CD14-positive monocyte (primary cell): ENCODE measurements around the gene CNP. TPM values are rescaled to one million over a fixed set of nuclear protein-coding genes. Genes with fewer than 3 reads are reported as not detected.

Experiments used
- DNase-seq, 3 donors: peaks; one replicate each; pipeline ENCODE4 v3.0.0-alpha.2; 2011 to 2022
- H2AFZ ChIP-seq: 2 replicates; pipeline ENCODE4 v1.6.0; 2012; ENCODE audit warnings: mild to moderate bottlenecking, low read depth, low read length, inconsistent platforms; ENCODE audit not compliant: insufficient read depth, poor library complexity, severe bottlenecking
- H3K27ac ChIP-seq, 2 donors: 1 replicate in 1 of 2; 2 replicates in 1 of 2; pipeline ENCODE4 v1.5.1; 2012 to 2013; ENCODE audit warnings: low read length in 2 of 2, control low read depth in 1 of 2, inconsistent platforms in 1 of 2, low read depth in 1 of 2, mild to moderate bottlenecking in 1 of 2
- H3K27me3 ChIP-seq, 2 donors: one replicate each; pipeline versions ENCODE4 v1.6.0 to v1.6.1; 2011 to 2013; ENCODE audit warnings: low read length in 2 of 2; ENCODE audit not compliant: control insufficient read depth in 2 of 2, insufficient read depth in 2 of 2
- H3K36me3 ChIP-seq, 2 donors: replicated peaks in 1 of 2; 1 replicate in 1 of 2; 2 replicates in 1 of 2; pipeline versions ENCODE4 v1.5.1 to v1.6.1; 2012 to 2013; ENCODE audit warnings: low read length in 2 of 2, control low read depth in 1 of 2, inconsistent platforms in 1 of 2, mild to moderate bottlenecking in 1 of 2; ENCODE audit not compliant: insufficient read depth in 2 of 2, control insufficient read depth in 1 of 2
- H3K4me1 ChIP-seq, 2 donors: 1 replicate in 1 of 2; 2 replicates in 1 of 2; pipeline versions ENCODE4 v1.5.1 to v1.6.1; 2012 to 2013; ENCODE audit warnings: low read length in 2 of 2, control low read depth in 1 of 2, inconsistent platforms in 1 of 2, mild to moderate bottlenecking in 1 of 2, moderate library complexity in 1 of 2; ENCODE audit not compliant: insufficient read depth in 2 of 2, control insufficient read depth in 1 of 2
- H3K4me2 ChIP-seq: replicated peaks from 2 replicates; pipeline ENCODE3; 2012; ENCODE audit warnings: low read length, moderate library complexity, mild to moderate bottlenecking; ENCODE audit not compliant: poor library complexity, severe bottlenecking; ENCODE audit errors: extremely low read depth
- H3K4me3 ChIP-seq, 3 experiments: fragments of 200-600 bp in 1 of 3; sonication (generic) in 1 of 3; replicated peaks in 1 of 3; 1 replicate in 2 of 3; 2 replicates in 1 of 3; pipeline ENCODE4 v1.5.1; 2011 to 2013; ENCODE audit warnings: low read length in 3 of 3, mild to moderate bottlenecking in 3 of 3, control low read depth in 2 of 3, low read depth in 2 of 3, inconsistent platforms in 1 of 3, moderate library complexity in 1 of 3
- H3K79me2 ChIP-seq: 2 replicates; pipeline ENCODE4 v1.6.0; 2012; ENCODE audit warnings: mild to moderate bottlenecking, control low read depth, inconsistent platforms, low read length, moderate library complexity; ENCODE audit not compliant: insufficient read depth
- H3K9ac ChIP-seq: 2 replicates; pipeline ENCODE4 v1.6.0; 2017; ENCODE audit warnings: low read length, mild to moderate bottlenecking; ENCODE audit not compliant: insufficient read depth, poor library complexity, severe bottlenecking
- H3K9me3 ChIP-seq, 2 donors: replicated peaks in 1 of 2; 1 replicate in 1 of 2; 2 replicates in 1 of 2; pipeline versions ENCODE4 v1.5.1 to v1.6.1; 2012 to 2013; ENCODE audit warnings: low read length in 2 of 2, control low read depth in 1 of 2; ENCODE audit not compliant: control insufficient read depth in 1 of 2, insufficient read depth in 1 of 2
- H4K20me1 ChIP-seq: 2 replicates; pipeline ENCODE4 v1.6.0; 2012; ENCODE audit warnings: mild to moderate bottlenecking, low read length, control low read depth, moderate library complexity; ENCODE audit not compliant: insufficient read depth
- H3K27ac Mint-ChIP-seq, 7 donors: one replicate each; pipeline ENCODE4 v1.8.0; 2020; ENCODE audit warnings: mild to moderate bottlenecking in 7 of 7, mixed read lengths in 7 of 7, moderate library complexity in 6 of 7, inconsistent platforms in 2 of 7
- H3K27me3 Mint-ChIP-seq, 3 donors: one replicate each; pipeline ENCODE4 v1.8.0; 2021 to 2022; ENCODE audit warnings: low read depth in 3 of 3, mild to moderate bottlenecking in 3 of 3, mixed read lengths in 3 of 3, moderate library complexity in 3 of 3, inconsistent platforms in 1 of 3
- H3K36me3 Mint-ChIP-seq, 2 donors: one replicate each; pipeline ENCODE4 v1.8.0; 2020; ENCODE audit warnings: mixed read lengths in 2 of 2, inconsistent platforms in 1 of 2, mild to moderate bottlenecking in 1 of 2
- H3K4me1 Mint-ChIP-seq: one replicate; pipeline ENCODE4 v1.8.0; 2020; ENCODE audit warnings: mild to moderate bottlenecking, mixed read lengths
- H3K4me3 Mint-ChIP-seq, 2 donors: one replicate each; pipeline ENCODE4 v1.8.0; 2020; ENCODE audit warnings: mild to moderate bottlenecking in 2 of 2, mixed read lengths in 2 of 2, moderate library complexity in 1 of 2
- H3K9me3 Mint-ChIP-seq, 7 donors: one replicate each; pipeline ENCODE4 v1.8.0; 2020 to 2022; ENCODE audit warnings: mixed read lengths in 7 of 7, mild to moderate bottlenecking in 6 of 7, moderate library complexity in 6 of 7, inconsistent platforms in 2 of 7
- WGBS: methylation state at CpG from one replicate; pipeline ENCODE4 v1.1.5; 2013; ENCODE audit warnings: missing lambda C conversion rate; ENCODE audit not compliant: insufficient coverage; 5-methylcytosine and 5-hydroxymethylcytosine counted together
- intact Hi-C, 2 donors: fragments of 100-400 bp; cut with micrococcal nuclease; formaldehyde crosslinking; loops; one replicate each; pipeline versions ENCODE4 v1.15.0 to v1.15.1; 2023
- polyA plus RNA-seq, 3 donors: library from polyadenylated mRNA; depleted of rRNA in 1 of 3; unstranded in 2 of 3; stranded (reverse) in 1 of 3; fragments of 300-500 nt in 2 of 3; fragments of >200 nt in 1 of 3; fragmentation: Illumina TruSeq in 2 of 3; gene quantifications; 1 replicate in 2 of 3; 2 replicates in 1 of 3; pipeline ENCODE4 v1.2.3, GENCODE V29; 2012 to 2021
- TF ChIP-seq, protein P1 (sequence below): fragments of 200-600 bp; IDR thresholded peaks from one replicate; pipeline ENCODE4 v1.8.0; 2022; ENCODE audit warnings: antibody characterized with exemption, mild to moderate bottlenecking

Gene CNP
- polyA plus RNA-seq, 3 donors, result 19.0 to 50.2 (median 47.0) TPM

GRCh38 chr17:41998497-41998896 lies 31.9 kb downstream of the CNP start:
- Mint-ChIP-seq H3K36me3 (peaks cover 79 to 93% of the 10 kb centered on the region in 2 donors), H3K27ac (peak overlapping the region in 2 of 7 donors; percentile 5 to 13), H3K4me3 (no peak overlapping the region), H3K4me1 (peaks cover 31% of the 10 kb centered on the region), H3K9me3 (no peaks in the 10 kb centered on the region), H3K27me3 (no peaks in the 10 kb centered on the region)
- Histone ChIP-seq H3K9ac (no peak overlapping the region), H4K20me1 (peaks cover 90% of the 10 kb centered on the region), H2AFZ (no peak overlapping the region), H3K36me3 (peaks cover 79 to 98% of the 10 kb centered on the region in 2 donors), H3K4me2 (no peak overlapping the region), H3K27ac (no peak overlapping the region), H3K4me3 (no peak overlapping the region), H3K4me1 (peaks cover 3 to 20% of the 10 kb centered on the region in 2 donors), H3K27me3 (no peaks in the 10 kb centered on the region), H3K9me3 (no peaks in the 10 kb centered on the region), H3K79me2 (peaks cover 75% of the 10 kb centered on the region)
- intact Hi-C loops, result no loop called here
- WGBS, result no CpG with 5 or more reads among the region's 2 CpGs
- TF ChIP-seq, protein P1, sequence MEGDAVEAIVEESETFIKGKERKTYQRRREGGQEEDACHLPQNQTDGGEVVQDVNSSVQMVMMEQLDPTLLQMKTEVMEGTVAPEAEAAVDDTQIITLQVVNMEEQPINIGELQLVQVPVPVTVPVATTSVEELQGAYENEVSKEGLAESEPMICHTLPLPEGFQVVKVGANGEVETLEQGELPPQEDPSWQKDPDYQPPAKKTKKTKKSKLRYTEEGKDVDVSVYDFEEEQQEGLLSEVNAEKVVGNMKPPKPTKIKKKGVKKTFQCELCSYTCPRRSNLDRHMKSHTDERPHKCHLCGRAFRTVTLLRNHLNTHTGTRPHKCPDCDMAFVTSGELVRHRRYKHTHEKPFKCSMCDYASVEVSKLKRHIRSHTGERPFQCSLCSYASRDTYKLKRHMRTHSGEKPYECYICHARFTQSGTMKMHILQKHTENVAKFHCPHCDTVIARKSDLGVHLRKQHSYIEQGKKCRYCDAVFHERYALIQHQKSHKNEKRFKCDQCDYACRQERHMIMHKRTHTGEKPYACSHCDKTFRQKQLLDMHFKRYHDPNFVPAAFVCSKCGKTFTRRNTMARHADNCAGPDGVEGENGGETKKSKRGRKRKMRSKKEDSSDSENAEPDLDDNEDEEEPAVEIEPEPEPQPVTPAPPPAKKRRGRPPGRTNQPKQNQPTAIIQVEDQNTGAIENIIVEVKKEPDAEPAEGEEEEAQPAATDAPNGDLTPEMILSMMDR, result no peak
- DNase-seq, result no peak

- H3K27ac ChIP-seq, result peak overlapping the region in 1 of 2 donors; percentile 60
- peaks cover 63 to 73% of the 10 kb centered on the region in 2 donors for H3K36me3 Mint-ChIP-seq
- H3K4me3 ChIP-seq, result no peak overlapping the region
- H3K9ac ChIP-seq, result no peak overlapping the region
- H3K36me3 ChIP-seq, result peaks cover 63 to 85% of the 10 kb centered on the region in 2 donors
- peaks cover 87% of the 10 kb centered on the region for H3K79me2 ChIP-seq
- peaks cover 5 to 20% of the 10 kb centered on the region in 2 donors for H3K4me1 ChIP-seq
- peaks cover 42% of the 10 kb centered on the region for H3K4me1 Mint-ChIP-seq
- TF ChIP-seq, protein P1, result no peak
- H3K27ac Mint-ChIP-seq, result peak overlapping the region in 4 of 7 donors; percentile 2 to 69 (median 54)
- H3K4me3 Mint-ChIP-seq, result no peak overlapping the region
- H2AFZ ChIP-seq, result no peak overlapping the region
- no peaks in the 10 kb centered on the region for H3K27me3 ChIP-seq
- no peaks in the 10 kb centered on the region for H3K27me3 Mint-ChIP-seq
- WGBS, result 60% methylated on average over 1 of the region's 3 CpGs
- no peak overlapping the region for H3K4me2 ChIP-seq
- no peak for DNase-seq
- H3K9me3 ChIP-seq, result no peaks in the 10 kb centered on the region
- intact Hi-C loops, result no loop called here
- H4K20me1 ChIP-seq, result peaks cover 97% of the 10 kb centered on the region
- H3K9me3 Mint-ChIP-seq, result no peaks in the 10 kb centered on the region
These were observed 34.0 kb downstream of the CNP start for GRCh38 chr17:42000413-42001133.
